ENCODE data around the gene SMO. TPM values are rescaled to one million over a fixed set of nuclear protein-coding genes. Genes with fewer than 3 reads are reported as not detected.

Gene SMO
- polyA plus RNA-seq, 3 donors, result 0.07 TPM; not detected in 2

DNA sequence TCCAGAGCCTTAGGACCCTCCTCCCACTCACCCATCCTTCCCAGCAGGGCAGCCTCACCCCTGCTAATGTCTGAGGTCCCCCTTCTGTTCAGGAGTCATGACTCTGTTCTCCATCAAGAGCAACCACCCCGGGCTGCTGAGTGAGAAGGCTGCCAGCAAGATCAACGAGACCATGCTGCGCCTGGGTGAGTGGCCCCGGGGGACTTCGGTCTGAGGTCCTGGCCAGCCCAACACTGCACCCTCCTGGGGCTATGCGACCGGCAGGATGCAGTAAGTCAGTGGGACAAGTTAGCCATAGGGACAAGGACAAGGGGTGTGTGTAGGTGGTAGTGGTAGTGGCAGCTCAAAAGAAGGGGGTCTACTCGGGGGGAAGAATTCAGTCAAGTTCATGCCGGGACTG lies 20.2 kb downstream of the SMO start:
- Mint-ChIP-seq H3K4me1 (peaks cover 4% of the 10 kb centered on the region), H3K9me3 (peaks cover 0 to 2% (median 0%) of the 10 kb centered on the region in 7 donors), H3K36me3 (no peaks in the 10 kb centered on the region), H3K4me3 (no peak overlapping the region), H3K27me3 (ENCODE audit: low read depth in 3 of 3) (peaks cover 0 to 13% (median 4%) of the 10 kb centered on the region in 3 donors), H3K27ac (no peak overlapping the region)
- Histone ChIP-seq H3K79me2 (ENCODE audit: insufficient read depth, low read length) (no peaks in the 10 kb centered on the region), H3K4me3 (replicated peaks in 1 of 3; ENCODE audit: low read depth in 2 of 3, low read length in 3 of 3) (no peak overlapping the region), H3K9me3 (replicated peaks in 1 of 2; ENCODE audit: control insufficient read depth in 1 of 2, insufficient read depth in 1 of 2, low read length in 2 of 2) (no peaks in the 10 kb centered on the region), H3K36me3 (replicated peaks in 1 of 2; ENCODE audit: control insufficient read depth in 1 of 2, insufficient read depth in 2 of 2, low read length in 2 of 2) (no peaks in the 10 kb centered on the region), H3K27me3 (ENCODE audit: control insufficient read depth in 2 of 2, insufficient read depth in 2 of 2, low read length in 2 of 2) (no peaks in the 10 kb centered on the region), H3K9ac (ENCODE audit: insufficient read depth, low read length, poor library complexity, severe bottlenecking) (no peak overlapping the region), H3K4me1 (ENCODE audit: control insufficient read depth in 1 of 2, insufficient read depth in 2 of 2, low read length in 2 of 2) (no peaks in the 10 kb centered on the region), H4K20me1 (ENCODE audit: insufficient read depth, low read length) (no peaks in the 10 kb centered on the region), H3K27ac (ENCODE audit: low read depth in 1 of 2, low read length in 2 of 2) (no peak overlapping the region), H2AFZ (ENCODE audit: insufficient read depth, low read depth, low read length, poor library complexity, severe bottlenecking) (no peak overlapping the region), H3K4me2 (replicated peaks; ENCODE audit: extremely low read depth, low read length, poor library complexity, severe bottlenecking) (no peak overlapping the region)
- TF ChIP-seq, protein P1, sequence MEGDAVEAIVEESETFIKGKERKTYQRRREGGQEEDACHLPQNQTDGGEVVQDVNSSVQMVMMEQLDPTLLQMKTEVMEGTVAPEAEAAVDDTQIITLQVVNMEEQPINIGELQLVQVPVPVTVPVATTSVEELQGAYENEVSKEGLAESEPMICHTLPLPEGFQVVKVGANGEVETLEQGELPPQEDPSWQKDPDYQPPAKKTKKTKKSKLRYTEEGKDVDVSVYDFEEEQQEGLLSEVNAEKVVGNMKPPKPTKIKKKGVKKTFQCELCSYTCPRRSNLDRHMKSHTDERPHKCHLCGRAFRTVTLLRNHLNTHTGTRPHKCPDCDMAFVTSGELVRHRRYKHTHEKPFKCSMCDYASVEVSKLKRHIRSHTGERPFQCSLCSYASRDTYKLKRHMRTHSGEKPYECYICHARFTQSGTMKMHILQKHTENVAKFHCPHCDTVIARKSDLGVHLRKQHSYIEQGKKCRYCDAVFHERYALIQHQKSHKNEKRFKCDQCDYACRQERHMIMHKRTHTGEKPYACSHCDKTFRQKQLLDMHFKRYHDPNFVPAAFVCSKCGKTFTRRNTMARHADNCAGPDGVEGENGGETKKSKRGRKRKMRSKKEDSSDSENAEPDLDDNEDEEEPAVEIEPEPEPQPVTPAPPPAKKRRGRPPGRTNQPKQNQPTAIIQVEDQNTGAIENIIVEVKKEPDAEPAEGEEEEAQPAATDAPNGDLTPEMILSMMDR (IDR thresholded peaks at IDR 0.05), result no peak
- intact Hi-C loops (cut with micrococcal nuclease), result loop anchor here in 1 of 2 donors (5.0 kb wide), 1 partner anchor 41 kb away; no protein-coding TSS in a partner anchor
- WGBS (ENCODE audit: insufficient coverage), result 95% methylated on average over 7 of the region's 9 CpGs
- DNase-seq, result no peak

DNA sequence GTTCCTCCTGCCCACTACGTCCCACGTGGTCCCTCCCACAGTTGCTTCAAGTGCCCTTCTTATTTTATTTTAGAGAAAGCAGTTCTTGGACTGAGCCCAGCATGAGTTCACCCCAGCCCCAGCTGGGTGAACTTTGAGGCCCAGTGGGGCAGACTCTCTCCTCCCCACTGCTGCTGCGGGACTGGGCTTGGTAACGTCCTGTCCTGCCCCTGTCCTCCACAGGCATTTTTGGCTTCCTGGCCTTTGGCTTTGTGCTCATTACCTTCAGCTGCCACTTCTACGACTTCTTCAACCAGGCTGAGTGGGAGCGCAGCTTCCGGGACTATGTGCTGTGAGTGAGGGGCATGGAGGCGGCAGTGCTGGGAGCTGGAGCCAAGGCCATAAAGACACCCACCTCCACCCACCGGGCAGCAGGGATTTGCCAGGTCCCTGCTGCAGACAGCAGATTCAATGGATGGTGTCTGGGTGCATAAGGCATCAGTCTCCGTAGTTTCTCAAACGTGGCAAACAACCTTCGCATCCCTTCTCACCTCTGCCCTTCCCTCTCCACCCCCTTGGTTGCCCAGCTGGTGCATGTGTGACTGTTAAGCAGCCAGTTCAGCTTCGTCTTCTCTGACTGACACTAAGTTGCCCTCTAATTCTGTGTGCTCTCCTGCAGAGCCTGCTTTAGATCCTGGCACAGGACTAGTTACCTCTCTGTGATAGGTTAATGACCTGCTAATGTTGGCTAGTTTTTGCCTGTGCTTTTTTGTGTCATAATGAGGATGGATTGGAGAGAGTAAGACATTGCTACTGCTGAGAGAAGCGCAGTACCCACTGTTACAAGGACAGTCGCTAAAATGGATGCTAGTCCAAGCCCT lies 20.9 kb downstream of the SMO start:
- Histone ChIP-seq H3K27ac (ENCODE audit: low read depth in 1 of 2, low read length in 2 of 2) (no peak overlapping the region), H3K27me3 (ENCODE audit: control insufficient read depth in 2 of 2, insufficient read depth in 2 of 2, low read length in 2 of 2) (no peaks in the 10 kb centered on the region), H2AFZ (ENCODE audit: insufficient read depth, low read depth, low read length, poor library complexity, severe bottlenecking) (no peak overlapping the region), H3K36me3 (replicated peaks in 1 of 2; ENCODE audit: control insufficient read depth in 1 of 2, insufficient read depth in 2 of 2, low read length in 2 of 2) (no peaks in the 10 kb centered on the region), H3K9me3 (replicated peaks in 1 of 2; ENCODE audit: control insufficient read depth in 1 of 2, insufficient read depth in 1 of 2, low read length in 2 of 2) (no peaks in the 10 kb centered on the region), H3K4me2 (replicated peaks; ENCODE audit: extremely low read depth, low read length, poor library complexity, severe bottlenecking) (no peak overlapping the region), H3K9ac (ENCODE audit: insufficient read depth, low read length, poor library complexity, severe bottlenecking) (no peak overlapping the region), H3K4me1 (ENCODE audit: control insufficient read depth in 1 of 2, insufficient read depth in 2 of 2, low read length in 2 of 2) (no peaks in the 10 kb centered on the region), H3K79me2 (ENCODE audit: insufficient read depth, low read length) (no peaks in the 10 kb centered on the region), H4K20me1 (ENCODE audit: insufficient read depth, low read length) (no peaks in the 10 kb centered on the region), H3K4me3 (replicated peaks in 1 of 3; ENCODE audit: low read depth in 2 of 3, low read length in 3 of 3) (no peak overlapping the region)
- no peak for DNase-seq
- no peak overlapping the region for H3K4me3 Mint-ChIP-seq
- intact Hi-C loops (cut with micrococcal nuclease), result loop anchor here in 1 of 2 donors (5.0 kb wide), 1 partner anchor 42 kb away; no protein-coding TSS in a partner anchor
- peaks cover 3 to 15% (median 4%) of the 10 kb centered on the region in 3 donors for H3K27me3 Mint-ChIP-seq (ENCODE audit: low read depth in 3 of 3)
- H3K4me1 Mint-ChIP-seq, result peaks cover 9% of the 10 kb centered on the region
- H3K36me3 Mint-ChIP-seq, result no peaks in the 10 kb centered on the region
- H3K27ac Mint-ChIP-seq, result peak overlapping the region in 1 of 7 donors; percentile 28
- peaks cover 0 to 3% (median 0%) of the 10 kb centered on the region in 7 donors for H3K9me3 Mint-ChIP-seq
- TF ChIP-seq, protein P1 (IDR thresholded peaks at IDR 0.05), result no peak
- 100% methylated on average over 4 of the region's 15 CpGs for WGBS (ENCODE audit: insufficient coverage)
